ENCODE data around the gene FBXO22. TPM values are rescaled to one million over a fixed set of nuclear protein-coding genes. Genes with fewer than 3 reads are reported as not detected.

FBXO22 gene
- total and polyA plus RNA-seq, 11 donors, result 6.1 to 24.9 (median 19.7) TPM

GRCh38 chr15:75927601-75928000, 23.9 kb downstream of the FBXO22 start:
- Histone ChIP-seq H3K9me3 (no peaks in the 10 kb centered on the region), H3K4me3 (no peak overlapping the region), H3K27ac (no peak overlapping the region), H3K36me3 (peaks cover 0 to 37% (median 22%) of the 10 kb centered on the region in 9 donors), H3K4me1 (peaks cover 0 to 33% (median 9%) of the 10 kb centered on the region in 12 donors), H3K27me3 (no peaks in the 10 kb centered on the region)
- ATAC-seq (no peak), DNase-seq (no peak)
- 91 to 96% (median 92%) methylated on average over 4 of the region's 4 CpGs for WGBS, 4 donors
- intact Hi-C loops (cut with DNase I), result loop anchor here in 3 of 10 donors (10.0 kb wide), 2 partner anchors 113 to 203 kb away; a partner anchor contains a TSS
- TF ChIP-seq POLR2A (IDR thresholded peaks at IDR 0.05), result no peak
- TF ChIP-seq CTCF (IDR thresholded peaks at IDR 0.05), result no peak

GRCh38 chr15:75928680-75929608, 25.3 kb downstream of the FBXO22 start:
- Histone ChIP-seq H3K36me3 (peaks cover 0 to 50% (median 35%) of the 10 kb centered on the region in 9 donors), H3K27me3 (no peaks in the 10 kb centered on the region), H3K4me3 (no peak overlapping the region), H3K27ac (no peak overlapping the region), H3K9me3 (no peaks in the 10 kb centered on the region), H3K4me1 (peaks cover 0 to 25% (median 8%) of the 10 kb centered on the region in 12 donors)
- no peak for DNase-seq
- WGBS, 4 donors, result 79 to 81% (median 80%) methylated on average over 9 of the region's 9 CpGs
- TF ChIP-seq POLR2A (IDR thresholded peaks at IDR 0.05) (no peak), CTCF (IDR thresholded peaks at IDR 0.05) (no peak)
- no peak for ATAC-seq
- intact Hi-C loops (cut with DNase I), result loop anchor here in 3 of 10 donors (10.0 kb wide), 2 partner anchors 114 to 204 kb away; a partner anchor contains a TSS

GRCh38 chr15:75929799-75930565, 26.3 kb downstream of the FBXO22 start:
- no peak overlapping the region for H3K4me3 ChIP-seq
- no peak overlapping the region for H3K27ac ChIP-seq
- H3K4me1 ChIP-seq, result peaks cover 0 to 16% (median 8%) of the 10 kb centered on the region in 12 donors
- peaks cover 0 to 61% (median 45%) of the 10 kb centered on the region in 9 donors for H3K36me3 ChIP-seq
- no peak for DNase-seq
- H3K9me3 ChIP-seq, result no peaks in the 10 kb centered on the region
- H3K27me3 ChIP-seq, result no peaks in the 10 kb centered on the region
- 32 to 47% (median 39%) methylated on average over 5 of the region's 5 CpGs for WGBS, 4 donors
- no peak for ATAC-seq
- intact Hi-C loops (cut with DNase I), result loop anchor here in 3 of 10 donors (10.0 kb wide), 2 partner anchors 115 to 205 kb away; a partner anchor contains a TSS
- no peak for TF ChIP-seq POLR2A (IDR thresholded peaks at IDR 0.05)
- no peak for TF ChIP-seq CTCF (IDR thresholded peaks at IDR 0.05)

- ATAC-seq, result no peak
- 83 to 92% (median 86%) methylated on average over 2 of the region's 2 CpGs for WGBS, 4 donors
- no peaks in the 10 kb centered on the region for H3K27me3 ChIP-seq
- H3K4me1 ChIP-seq, result peaks cover 0 to 8% (median 4%) of the 10 kb centered on the region in 12 donors
- H3K4me3 ChIP-seq, result no peak overlapping the region
- peaks cover 0 to 66% (median 52%) of the 10 kb centered on the region in 9 donors for H3K36me3 ChIP-seq
- no peak overlapping the region for H3K27ac ChIP-seq
- DNase-seq, result no peak
- intact Hi-C loops (cut with DNase I), result no loop called here
- H3K9me3 ChIP-seq, result no peaks in the 10 kb centered on the region
- no peak for TF ChIP-seq CTCF (IDR thresholded peaks at IDR 0.05)
- no peak for TF ChIP-seq POLR2A (IDR thresholded peaks at IDR 0.05)
Observed at GRCh38 chr15:75930866-75931265, 27.2 kb downstream of the FBXO22 start.
